ENCODE results near the gene FGF18.

GRCh38 chr5:171435908-171436307 lies 16.5 kb downstream of the FGF18 start:
- TF ChIP-seq CTCF (IDR thresholded peaks at IDR 0.05; ENCODE audit: low read depth, low read length, poor library complexity, severe bottlenecking) (no peak), EZH2phosphoT487 (IDR thresholded peaks at IDR 0.05; ENCODE audit: borderline replicate concordance, low read length) (no peak)
